Activated T-cell treated with anti-CD3 and anti-CD28 coated beads for 4 hours (primary cell): Measurements from ENCODE around the gene BBOX1.
"Not testable (repeated sequence)": the region's sequence is repeated elsewhere in the genome, so short reads cannot be mapped to it uniquely, and the experiment has no call there.

Experiments
- DNase-seq: peaks from one replicate; pipeline ENCODE4 v3.0.0-alpha.2; 2020

Gene BBOX1

GRCh38 chr11:27135924-27136329 is 95.3 kb downstream of the BBOX1 start:
- not testable (repeated sequence) for DNase-seq

GRCh38 chr11:27138716-27139115 is 98.1 kb downstream of the BBOX1 start:
- DNase-seq: no peak

DNA sequence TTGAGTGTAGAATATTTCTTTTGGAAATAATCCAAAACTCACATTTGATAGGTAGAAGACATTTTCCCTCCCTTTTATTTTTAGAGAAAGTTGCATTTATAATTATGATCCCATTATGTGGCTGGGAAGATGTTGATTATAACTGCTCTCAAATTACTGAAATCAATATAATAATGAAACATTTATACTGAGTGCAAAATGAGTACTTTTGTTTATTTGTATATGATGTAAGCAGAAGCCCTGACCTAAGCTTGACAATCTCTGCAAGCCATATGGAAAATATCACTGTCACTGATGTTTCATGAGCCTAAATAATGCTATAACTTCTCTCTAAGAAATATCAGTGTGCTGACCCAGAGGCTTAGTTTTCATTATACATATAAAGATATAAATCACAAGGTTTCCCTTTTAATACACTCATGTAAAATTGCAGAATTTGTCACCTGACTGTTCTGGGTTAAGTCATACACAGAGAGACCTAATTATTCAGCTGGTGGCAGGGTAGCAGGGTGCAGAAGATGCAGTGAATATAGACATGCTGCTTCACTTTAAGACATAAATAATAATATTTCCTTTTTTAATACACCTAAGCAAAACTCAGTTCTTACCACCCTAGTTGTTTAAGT is 99.2 kb downstream of the BBOX1 start:
- no peak for DNase-seq

GRCh38 chr11:27141576-27141975 is 101.0 kb downstream of the BBOX1 start:
- DNase-seq: no peak

GRCh38 chr11:27147916-27148315 is 107.3 kb downstream of the BBOX1 start:
- DNase-seq: no peak

DNA sequence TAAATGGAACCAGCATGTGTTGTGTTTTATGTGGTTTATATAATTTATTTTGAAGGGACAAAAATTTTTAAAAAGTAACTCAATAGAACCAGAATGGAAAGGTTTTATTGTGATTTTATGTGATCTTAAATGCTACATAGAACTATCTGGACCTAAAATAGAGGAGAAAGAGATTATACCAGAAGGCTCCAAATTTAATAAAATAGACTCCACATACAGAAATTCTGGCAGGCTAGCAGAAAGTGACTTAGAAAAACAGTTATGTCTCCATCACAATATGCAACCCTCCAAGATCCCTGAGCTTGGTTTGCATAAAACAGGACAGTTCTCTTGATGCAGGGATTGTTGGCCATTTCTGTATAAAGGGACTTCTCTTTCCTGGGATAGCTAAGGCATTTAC is 107.9 kb downstream of the BBOX1 start:
- no peak for DNase-seq

GRCh38 chr11:27150098-27150497 is 109.5 kb downstream of the BBOX1 start:
- DNase-seq: no peak

- no peak for DNase-seq
Observed at GRCh38 chr11:27153136-27153535, 112.5 kb downstream of the BBOX1 start.

- no peak for DNase-seq
Observed at GRCh38 chr11:27158456-27159334, 118.1 kb downstream of the BBOX1 start.

DNA sequence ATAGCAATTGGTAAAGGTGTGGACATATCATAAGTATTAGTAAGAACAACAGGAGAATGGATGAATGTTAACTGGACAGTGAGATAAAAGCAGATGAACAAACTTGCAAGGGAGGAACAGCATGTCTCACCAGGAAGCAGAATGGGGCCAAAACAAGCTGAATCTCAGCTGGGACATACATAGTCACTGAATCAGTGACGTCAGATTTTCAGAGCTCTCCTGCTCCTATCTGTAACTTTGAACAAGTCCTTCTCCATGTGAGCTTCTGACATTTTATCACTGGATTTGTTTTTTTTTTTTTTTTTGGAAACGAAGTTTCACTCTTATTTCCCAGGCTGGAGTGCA is 118.7 kb downstream of the BBOX1 start:
- no peak for DNase-seq

- no peak for DNase-seq
Observed at GRCh38 chr11:27161071-27161470, 120.5 kb downstream of the BBOX1 start.

- no peak for DNase-seq
Observed at GRCh38 chr11:27162237-27162636, 121.6 kb downstream of the BBOX1 start.

DNA sequence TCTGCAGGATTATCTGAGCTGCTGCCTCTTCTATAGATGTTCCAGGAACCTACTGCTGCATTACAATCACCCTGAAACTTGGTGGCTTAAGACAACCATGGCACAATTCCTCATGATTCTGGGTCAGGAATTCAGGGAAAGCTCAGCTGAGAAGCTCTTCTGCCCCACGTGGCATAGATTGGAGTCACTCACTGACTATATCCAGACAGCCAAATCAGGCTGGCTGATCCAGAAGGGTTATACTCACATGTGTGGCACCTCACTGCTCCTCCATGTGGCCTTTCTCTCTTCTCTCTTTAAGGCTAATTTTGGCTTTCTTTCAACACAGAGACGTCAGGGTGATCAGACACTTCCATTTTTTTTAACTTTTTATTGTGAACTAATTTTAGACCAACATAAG is 125.5 kb downstream of the BBOX1 start:
- DNase-seq: no peak

- no peak for DNase-seq
Observed at GRCh38 chr11:27171376-27171958, 130.9 kb downstream of the BBOX1 start.

DNA sequence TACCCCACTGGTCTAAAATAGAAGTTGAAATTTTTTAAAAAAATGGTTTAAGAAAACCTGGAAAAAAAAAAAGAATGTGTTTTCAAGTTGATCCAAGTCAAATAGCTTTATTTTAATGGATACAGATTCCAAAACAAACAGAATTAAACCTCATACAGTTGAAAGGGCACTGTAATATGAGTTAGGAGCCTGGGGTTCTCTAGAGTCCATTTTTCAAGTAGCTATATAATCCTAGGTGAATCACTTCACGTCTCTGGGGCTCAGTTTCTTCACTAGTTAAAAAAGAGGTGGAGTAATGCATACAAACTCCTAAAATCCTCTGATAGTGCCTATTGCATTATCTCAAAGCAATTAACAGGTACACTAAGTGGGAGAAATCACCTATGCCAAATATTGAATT is 132.9 kb downstream of the BBOX1 start:
- DNase-seq: no peak

DNA sequence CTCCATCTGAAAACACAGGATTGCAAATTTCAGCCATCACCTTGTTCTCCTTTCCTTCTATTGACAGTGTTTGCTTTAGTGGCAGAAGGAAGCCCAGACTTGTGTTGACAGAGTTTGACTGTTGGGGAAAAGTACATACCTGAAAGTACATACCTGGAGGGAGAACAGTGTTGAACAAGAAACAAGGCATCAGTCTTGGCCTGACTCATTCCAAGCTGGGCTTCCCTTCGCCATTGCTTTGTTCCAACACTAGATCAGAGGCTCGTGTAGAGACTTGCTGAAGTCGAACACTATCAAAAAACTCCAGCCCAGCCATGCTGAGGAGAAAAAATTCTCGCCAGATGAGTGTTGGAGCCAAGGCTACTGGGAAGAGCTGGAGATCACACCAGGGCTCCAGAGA is 133.4 kb downstream of the BBOX1 start:
- no peak for DNase-seq

- no peak for DNase-seq
Observed at GRCh38 chr11:27174672-27175210, 134.1 kb downstream of the BBOX1 start.

GRCh38 chr11:27175562-27175961 is 134.9 kb downstream of the BBOX1 start:
- not testable (repeated sequence) for DNase-seq
